Mucosa of rectum (tissue), 2 donors: ENCODE results near the gene KCTD21.

Experiments used
- H3K27ac ChIP-seq, 2 donors: one replicate each; pipeline ENCODE4 v1.7.0; 2013; ENCODE audit warnings: inconsistent platforms in 2 of 2, low read depth in 2 of 2, low read length in 2 of 2
- H3K27me3 ChIP-seq, 2 donors: one replicate each; pipeline ENCODE4 v1.7.0; 2013; ENCODE audit warnings: low read length in 2 of 2; ENCODE audit not compliant: control insufficient read depth in 2 of 2, insufficient read depth in 2 of 2
- H3K36me3 ChIP-seq, 2 donors: one replicate each; pipeline ENCODE4 v1.7.0; 2013; ENCODE audit warnings: low read length in 2 of 2; ENCODE audit not compliant: control insufficient read depth in 2 of 2, insufficient read depth in 2 of 2
- H3K4me1 ChIP-seq, 2 donors: one replicate each; pipeline ENCODE4 v1.7.0; 2013; ENCODE audit warnings: low read length in 2 of 2, mild to moderate bottlenecking in 1 of 2; ENCODE audit not compliant: control insufficient read depth in 2 of 2, insufficient read depth in 2 of 2
- H3K4me3 ChIP-seq, 2 donors: one replicate each; pipeline ENCODE4 v1.7.0; 2013; ENCODE audit warnings: low read length in 2 of 2
- H3K9ac ChIP-seq, 2 donors: one replicate each; pipeline ENCODE4 v1.7.0; 2013; ENCODE audit warnings: low read length in 2 of 2, low read depth in 1 of 2, mild to moderate bottlenecking in 1 of 2
- H3K9me3 ChIP-seq, 2 donors: one replicate each; pipeline ENCODE4 v1.7.0; 2013; ENCODE audit warnings: low read length in 2 of 2; ENCODE audit not compliant: control insufficient read depth in 2 of 2
- donor health status: healthy.
- donor health status: Normal muscosa, but diverticular disease.

The KCTD21 gene

GRCh38 chr11:78161962-78162371 is 26.5 kb downstream of the KCTD21 start:
- Histone ChIP-seq H3K27ac (no peak overlapping the region), H3K9me3 (no peaks in the 10 kb centered on the region), H3K4me1 (no peaks in the 10 kb centered on the region)

GRCh38 chr11:78161346-78161745 is 27.1 kb downstream of the KCTD21 start:
- Histone ChIP-seq H3K9ac (no peak overlapping the region), H3K9me3 (no peaks in the 10 kb centered on the region), H3K36me3 (no peaks in the 10 kb centered on the region), H3K4me3 (no peak overlapping the region), H3K4me1 (no peaks in the 10 kb centered on the region), H3K27me3 (no peaks in the 10 kb centered on the region), H3K27ac (no peak overlapping the region)

More at GRCh38 chr11:78161962-78162371, 26.5 kb downstream of the KCTD21 start:
- no peaks in the 10 kb centered on the region for H3K27me3 ChIP-seq
- H3K4me3 ChIP-seq: no peak overlapping the region
- H3K36me3 ChIP-seq: no peaks in the 10 kb centered on the region
- H3K9ac ChIP-seq: no peak overlapping the region

- Histone ChIP-seq H3K27me3 (no peaks in the 10 kb centered on the region), H3K4me1 (no peaks in the 10 kb centered on the region), H3K9ac (no peak overlapping the region), H3K27ac (no peak overlapping the region), H3K9me3 (no peaks in the 10 kb centered on the region), H3K36me3 (no peaks in the 10 kb centered on the region), H3K4me3 (no peak overlapping the region)
Measured at GRCh38 chr11:78160557-78160956, 27.9 kb downstream of the KCTD21 start.

- H3K27me3 ChIP-seq: no peaks in the 10 kb centered on the region
- no peak overlapping the region for H3K4me3 ChIP-seq
- H3K36me3 ChIP-seq: no peaks in the 10 kb centered on the region
- H3K4me1 ChIP-seq: no peaks in the 10 kb centered on the region
- H3K9ac ChIP-seq: no peak overlapping the region
- H3K27ac ChIP-seq: no peak overlapping the region
- no peaks in the 10 kb centered on the region for H3K9me3 ChIP-seq
Measured at GRCh38 chr11:78158987-78159652, 29.3 kb downstream of the KCTD21 start.

DNA sequence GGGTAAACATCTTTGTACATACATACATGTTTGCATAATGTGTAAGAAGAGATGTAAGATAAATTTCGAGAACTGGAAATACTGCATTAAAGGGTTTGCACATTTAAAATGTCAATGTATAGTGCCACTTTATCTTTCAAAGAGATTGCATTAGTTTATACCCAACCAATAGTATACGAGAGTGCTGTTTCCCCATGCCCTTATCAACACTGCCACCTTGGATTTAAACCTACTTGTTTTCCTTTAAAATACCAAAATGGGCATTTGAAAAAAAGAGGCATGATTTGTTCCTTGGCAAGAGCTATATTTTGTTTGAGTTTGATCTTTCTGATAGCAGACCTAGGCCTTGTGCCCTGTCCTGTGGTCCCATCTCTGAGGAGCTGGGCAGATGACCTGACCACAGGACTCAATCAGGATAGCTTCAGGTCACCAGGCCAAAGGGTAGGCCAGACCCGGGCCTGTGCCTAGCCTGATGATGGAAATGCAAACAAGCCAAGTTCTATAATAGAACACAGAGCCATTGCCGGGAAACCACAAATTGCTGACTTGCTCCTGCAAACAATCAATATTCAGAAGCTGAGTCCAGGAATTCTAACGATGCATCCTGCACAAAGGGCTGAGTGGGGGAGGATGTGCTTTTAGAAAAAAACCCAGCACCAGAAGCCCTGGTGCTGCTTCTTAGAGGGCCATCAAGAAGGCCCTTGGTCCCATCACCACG is 32.1 kb downstream of the KCTD21 start:
- H3K4me1 ChIP-seq: no peaks in the 10 kb centered on the region
- no peaks in the 10 kb centered on the region for H3K9me3 ChIP-seq
- no peak overlapping the region for H3K27ac ChIP-seq
- no peaks in the 10 kb centered on the region for H3K36me3 ChIP-seq
- no peak overlapping the region for H3K4me3 ChIP-seq
- no peak overlapping the region for H3K9ac ChIP-seq
- no peaks in the 10 kb centered on the region for H3K27me3 ChIP-seq

GRCh38 chr11:78151804-78152203 is 36.6 kb downstream of the KCTD21 start:
- no peaks in the 10 kb centered on the region for H3K36me3 ChIP-seq
- no peak overlapping the region for H3K9ac ChIP-seq
- H3K4me3 ChIP-seq: no peak overlapping the region
- H3K9me3 ChIP-seq: no peaks in the 10 kb centered on the region
- no peaks in the 10 kb centered on the region for H3K27me3 ChIP-seq
- no peak overlapping the region for H3K27ac ChIP-seq
- no peaks in the 10 kb centered on the region for H3K4me1 ChIP-seq

- Histone ChIP-seq H3K27ac (no peak overlapping the region), H3K36me3 (no peaks in the 10 kb centered on the region), H3K4me1 (no peaks in the 10 kb centered on the region), H3K9me3 (no peaks in the 10 kb centered on the region), H3K4me3 (no peak overlapping the region), H3K27me3 (no peaks in the 10 kb centered on the region), H3K9ac (no peak overlapping the region)
Measured at GRCh38 chr11:78150754-78151153, 37.7 kb downstream of the KCTD21 start.

- Histone ChIP-seq H3K9me3 (no peaks in the 10 kb centered on the region), H3K4me1 (no peaks in the 10 kb centered on the region), H3K4me3 (no peak overlapping the region), H3K9ac (no peak overlapping the region), H3K27me3 (no peaks in the 10 kb centered on the region), H3K27ac (no peak overlapping the region), H3K36me3 (no peaks in the 10 kb centered on the region)
Measured at GRCh38 chr11:78150346-78150745, 38.1 kb downstream of the KCTD21 start.

- Histone ChIP-seq H3K9me3 (no peaks in the 10 kb centered on the region), H3K4me1 (no peaks in the 10 kb centered on the region), H3K9ac (no peak overlapping the region), H3K27me3 (no peaks in the 10 kb centered on the region), H3K27ac (no peak overlapping the region), H3K36me3 (no peaks in the 10 kb centered on the region), H3K4me3 (no peak overlapping the region)
Measured at GRCh38 chr11:78149646-78150045, 38.8 kb downstream of the KCTD21 start.

DNA sequence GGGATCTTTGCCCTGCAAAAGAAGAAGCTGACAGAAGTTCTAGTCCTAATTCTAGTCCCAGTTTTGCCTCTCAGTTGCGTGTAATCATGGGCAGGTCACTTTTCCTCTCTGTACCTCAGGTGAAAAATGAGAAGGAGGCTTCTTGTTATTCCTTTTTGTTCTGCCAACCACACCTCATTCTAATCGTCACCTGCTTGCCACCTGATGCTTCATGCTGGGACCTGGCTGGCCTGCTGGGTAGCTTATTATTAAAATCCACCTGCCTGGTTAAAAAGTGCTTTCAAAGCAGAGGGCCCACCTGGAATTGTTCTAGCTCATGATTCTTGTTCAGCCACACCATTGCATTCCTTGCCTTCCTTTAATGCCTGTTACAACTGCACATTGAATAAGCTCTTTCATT is 40.6 kb downstream of the KCTD21 start:
- no peak overlapping the region for H3K4me3 ChIP-seq
- no peak overlapping the region for H3K27ac ChIP-seq
- H3K27me3 ChIP-seq: no peaks in the 10 kb centered on the region
- H3K36me3 ChIP-seq: no peaks in the 10 kb centered on the region
- H3K9me3 ChIP-seq: no peaks in the 10 kb centered on the region
- H3K4me1 ChIP-seq: no peaks in the 10 kb centered on the region
- no peak overlapping the region for H3K9ac ChIP-seq
